ENCODE measurements around the gene SUGP1.
A peak's percentile ranks its signal among the peaks of the same experiment; 100 is the strongest.

SUGP1 gene

DNA sequence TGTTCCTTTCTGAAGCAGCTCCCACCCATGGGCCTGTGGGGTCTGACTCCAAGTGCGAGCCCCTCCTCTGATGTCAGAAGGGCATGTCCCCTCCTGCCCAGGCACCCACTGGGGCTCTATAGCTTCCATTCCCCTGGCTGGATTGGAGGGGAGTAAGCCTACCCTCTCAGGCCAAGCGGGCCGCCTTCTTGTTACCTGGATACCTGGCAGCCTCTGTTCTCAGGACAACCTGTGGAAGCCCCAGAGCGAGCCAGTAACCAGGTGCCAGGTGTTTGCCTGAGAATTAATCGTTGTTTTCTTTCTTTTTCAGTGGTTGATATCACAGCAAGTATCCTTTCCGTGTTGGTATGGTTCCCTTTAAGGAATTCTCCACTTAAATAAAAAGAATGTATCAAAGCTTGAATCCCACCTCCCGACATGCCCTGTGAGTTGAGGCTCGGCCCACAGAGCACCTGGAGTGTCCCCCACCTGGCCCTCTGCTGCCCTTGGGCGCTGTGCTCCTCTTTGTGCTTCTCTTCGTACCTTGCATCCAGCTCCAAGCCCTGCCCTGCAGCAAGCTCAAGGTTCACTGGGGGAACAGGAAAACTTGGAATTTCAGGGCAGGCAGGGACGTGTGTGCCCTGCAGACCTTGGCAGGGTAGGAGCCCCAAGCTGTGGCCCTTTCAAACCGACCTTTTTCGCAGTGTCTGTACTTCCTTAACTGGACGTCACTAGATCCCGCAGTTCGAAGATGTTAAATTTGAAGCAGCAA is 15.3 kb upstream of the SUGP1 start:
- no peak for TF ChIP-seq JUND (IDR thresholded peaks at IDR 0.05; ENCODE audit: low read depth)
- in situ Hi-C loops (cut with HindIII; ENCODE audit: low pct_unique_long_range_greater_than_20kb, low sequenced_read_pairs), result no loop called here
- DNase-seq (ENCODE audit: low read depth in 1 of 2, low spot score in 1 of 2), result no peak

DNA sequence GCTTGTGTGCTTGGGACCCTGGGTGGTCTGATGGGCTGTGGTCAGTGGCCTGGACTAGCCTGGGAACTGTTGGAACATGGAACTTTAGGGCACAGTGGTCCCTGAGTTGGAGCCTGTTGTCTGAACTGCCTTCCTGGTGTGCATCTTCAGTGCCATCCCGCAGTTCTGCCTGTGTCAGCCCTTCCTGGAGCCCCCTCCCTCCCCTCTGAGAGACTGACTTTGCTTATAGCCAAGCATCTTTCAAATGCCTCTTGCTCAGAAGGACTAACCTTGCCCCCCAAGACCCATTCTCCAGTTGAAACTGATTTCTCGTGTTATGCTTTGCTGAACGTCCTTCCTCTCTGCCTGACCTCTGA is 14.7 kb upstream of the SUGP1 start:
- no peak for TF ChIP-seq JUND (IDR thresholded peaks at IDR 0.05; ENCODE audit: low read depth)
- in situ Hi-C loops (cut with HindIII; ENCODE audit: low pct_unique_long_range_greater_than_20kb, low sequenced_read_pairs), result no loop called here
- DNase-seq (ENCODE audit: low read depth in 1 of 2, low spot score in 1 of 2), result no peak

DNA sequence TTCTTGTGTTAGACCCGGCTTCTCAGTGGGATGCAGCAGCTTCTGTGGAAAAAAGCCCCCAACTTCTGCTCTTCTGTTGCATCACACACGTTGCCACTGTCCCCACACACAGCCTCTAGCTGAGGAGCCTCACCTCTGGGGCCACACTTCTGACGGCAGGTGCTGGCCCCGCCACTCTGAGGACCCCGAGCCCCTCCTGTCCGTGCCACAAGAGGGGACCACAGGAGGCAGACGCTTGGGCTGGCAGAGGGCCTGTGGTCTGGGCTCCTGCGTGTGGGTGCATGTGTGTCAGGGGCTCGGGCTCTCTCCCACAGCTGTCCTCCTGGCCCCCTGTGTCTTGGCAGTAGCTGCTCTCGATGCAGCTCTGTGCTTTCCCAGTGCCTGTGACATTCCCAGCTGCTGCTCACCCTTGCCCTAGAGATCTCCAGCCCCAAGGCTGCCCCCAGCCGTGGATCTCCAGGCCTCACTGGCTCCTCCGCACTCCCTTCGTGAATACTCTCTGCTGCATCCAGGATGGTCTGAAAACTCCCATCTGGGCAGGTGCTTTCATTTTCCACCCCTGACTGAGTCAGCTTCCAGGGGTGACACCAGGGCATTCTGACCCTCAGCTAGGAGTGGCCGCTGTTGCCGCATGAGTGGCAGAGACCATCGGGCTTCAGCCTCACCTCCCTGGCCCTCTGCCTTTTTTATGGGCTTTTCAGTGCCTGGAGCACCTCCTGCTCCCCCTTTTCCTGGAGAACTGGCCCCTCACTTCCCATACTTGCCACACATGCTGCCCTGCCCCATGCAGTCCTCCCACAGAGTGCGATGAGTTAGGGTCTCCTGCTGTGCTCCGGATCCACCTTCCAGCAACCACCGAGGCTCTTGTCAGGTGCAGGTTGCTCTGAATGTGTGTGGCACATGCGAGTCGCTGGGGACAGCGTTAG is 14.0 kb upstream of the SUGP1 start:
- DNase-seq (ENCODE audit: low read depth in 1 of 2, low spot score in 1 of 2), result no peak
- TF ChIP-seq JUND (IDR thresholded peaks at IDR 0.05; ENCODE audit: low read depth), result no peak
- in situ Hi-C loops (cut with HindIII; ENCODE audit: low pct_unique_long_range_greater_than_20kb, low sequenced_read_pairs), result no loop called here

DNA sequence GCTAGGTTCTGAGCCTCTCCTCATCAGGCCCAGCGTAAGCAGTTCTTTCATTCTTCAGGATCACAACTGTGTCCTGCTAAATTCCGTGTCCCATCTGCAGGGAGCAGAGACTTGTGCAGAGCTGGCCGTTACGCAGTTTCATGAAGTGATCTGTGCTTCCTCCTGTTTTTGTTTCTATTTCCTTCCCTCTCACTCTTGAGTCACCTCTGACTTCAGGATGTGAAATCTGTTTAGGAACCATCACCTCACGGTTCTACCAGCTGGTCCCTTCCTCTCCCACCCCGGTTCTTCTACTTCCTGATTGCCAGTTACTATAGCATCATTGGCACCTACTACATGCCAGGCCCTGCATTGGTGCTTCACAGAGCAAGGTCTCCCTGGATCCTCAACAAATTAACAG is 8.8 kb upstream of the SUGP1 start:
- TF ChIP-seq JUND (IDR thresholded peaks at IDR 0.05; ENCODE audit: low read depth), result no peak
- in situ Hi-C loops (cut with HindIII; ENCODE audit: low pct_unique_long_range_greater_than_20kb, low sequenced_read_pairs), result no loop called here
- DNase-seq (ENCODE audit: low read depth in 1 of 2, low spot score in 1 of 2), result no peak

DNA sequence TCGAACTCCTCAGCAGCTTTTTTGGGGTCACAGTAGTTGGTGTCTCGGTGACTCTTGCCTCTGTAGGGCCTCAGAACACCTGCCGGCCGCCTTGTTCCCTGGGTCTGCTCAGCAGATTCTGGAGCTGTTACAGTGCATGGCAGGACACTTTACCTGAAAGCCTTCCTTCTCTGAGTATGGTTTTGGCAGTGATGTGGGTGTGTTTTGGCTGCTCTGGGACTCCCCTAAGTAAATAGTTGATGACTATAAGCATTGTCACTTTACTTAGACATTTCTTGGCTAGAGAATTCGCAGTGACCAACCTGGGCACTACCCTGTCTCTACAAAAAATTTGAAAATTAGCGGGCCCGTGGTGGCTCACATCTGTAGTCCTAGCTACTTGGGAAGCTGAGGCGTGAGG is 7.4 kb upstream of the SUGP1 start:
- in situ Hi-C loops (cut with HindIII; ENCODE audit: low pct_unique_long_range_greater_than_20kb, low sequenced_read_pairs), result no loop called here
- TF ChIP-seq JUND (IDR thresholded peaks at IDR 0.05; ENCODE audit: low read depth), result no peak
- DNase-seq (ENCODE audit: low read depth in 1 of 2, low spot score in 1 of 2), result no peak

DNA sequence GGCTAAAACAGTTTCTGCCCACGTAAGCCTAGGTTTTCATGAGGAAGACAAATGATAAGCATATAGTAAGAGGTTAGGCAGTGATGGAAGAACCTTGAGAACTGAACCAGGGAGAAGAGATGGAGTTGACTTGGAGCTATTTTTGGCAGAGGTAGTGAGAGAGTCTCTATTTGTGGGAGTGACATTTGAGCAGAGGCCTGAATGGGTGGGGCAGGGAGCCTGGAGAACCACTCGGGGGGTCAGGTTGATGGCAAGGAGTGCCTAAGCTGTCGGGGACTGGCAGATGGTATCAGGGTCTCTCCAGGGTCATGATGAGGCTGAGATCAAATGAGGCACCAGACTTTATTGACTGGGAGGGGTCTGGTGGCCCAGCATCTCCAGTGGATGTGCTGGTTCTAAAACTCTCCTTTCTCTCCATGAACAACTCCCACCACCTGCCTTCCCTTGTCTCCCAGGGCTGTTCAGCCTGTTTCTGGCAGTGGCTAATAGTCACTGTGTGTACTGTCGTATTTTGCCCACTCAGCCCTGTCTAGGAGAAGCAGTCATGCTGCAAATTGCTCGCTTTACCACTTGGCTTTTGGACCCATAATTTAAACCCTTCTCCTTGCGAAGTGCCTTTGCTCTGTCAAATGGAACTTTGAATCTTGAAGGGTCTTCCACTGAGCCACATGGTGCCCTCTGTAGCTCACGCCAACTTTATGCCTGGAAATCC is 3.9 kb upstream of the SUGP1 start:
- no peak for TF ChIP-seq JUND (IDR thresholded peaks at IDR 0.05; ENCODE audit: low read depth)
- DNase-seq (ENCODE audit: low read depth in 1 of 2, low spot score in 1 of 2), result no peak
- in situ Hi-C loops (cut with HindIII; ENCODE audit: low pct_unique_long_range_greater_than_20kb, low sequenced_read_pairs), result no loop called here

DNA sequence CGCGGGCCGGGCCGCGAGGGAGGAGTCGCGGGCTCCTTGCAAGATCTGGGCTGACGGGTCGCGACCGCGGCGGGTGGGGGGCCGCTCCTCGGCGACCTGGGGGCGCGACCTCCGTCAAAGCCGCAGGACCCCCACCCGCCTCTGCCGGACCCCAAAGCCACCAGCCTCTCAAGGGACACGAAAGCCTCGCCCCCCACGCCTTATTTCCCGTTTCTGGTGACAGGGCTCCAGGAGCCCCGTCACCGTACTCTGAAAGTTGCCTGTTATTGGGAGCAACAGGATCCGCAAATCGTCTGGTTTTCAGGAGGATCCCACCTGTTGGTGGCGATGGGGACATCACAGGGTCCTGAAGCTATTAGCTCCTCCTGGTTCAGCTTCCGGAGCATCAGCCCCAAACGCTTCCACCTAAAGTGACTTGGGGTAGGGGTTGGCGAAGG is 850 bp upstream of the SUGP1 start:
- no peak for TF ChIP-seq JUND (IDR thresholded peaks at IDR 0.05; ENCODE audit: low read depth)
- no peak for DNase-seq (ENCODE audit: low read depth in 1 of 2, low spot score in 1 of 2)
- in situ Hi-C loops (cut with HindIII; ENCODE audit: low pct_unique_long_range_greater_than_20kb, low sequenced_read_pairs), result no loop called here

DNA sequence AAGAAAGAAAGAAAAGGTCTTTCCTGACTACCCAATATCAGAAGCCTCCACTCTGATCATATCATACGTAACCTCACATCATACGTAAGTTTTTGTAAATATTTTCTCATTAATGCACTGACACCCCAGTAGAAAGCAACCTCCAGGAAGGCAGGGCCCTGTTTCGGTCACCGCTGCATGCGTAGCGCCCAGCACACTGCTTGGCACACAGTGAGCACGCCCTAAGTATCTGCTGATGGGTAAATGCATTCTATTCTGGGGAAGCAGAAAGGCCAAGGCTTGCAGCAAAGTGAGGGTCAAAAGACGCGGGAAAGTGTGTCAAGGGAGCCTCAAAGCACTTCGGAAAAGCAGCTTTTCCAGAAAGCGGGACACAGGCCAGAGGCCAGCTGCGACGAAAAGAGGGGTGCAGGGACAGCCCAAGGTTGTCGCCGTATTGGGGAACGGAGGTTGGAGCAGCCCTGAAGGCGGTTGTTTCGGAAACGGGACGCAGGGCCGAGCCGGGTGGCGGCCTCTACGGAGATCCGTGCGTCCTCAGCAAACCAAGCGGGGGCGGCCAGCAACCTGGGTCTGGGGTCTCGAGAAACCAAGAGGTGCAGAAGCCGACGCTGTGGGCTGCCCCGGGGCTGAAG is 463 bp downstream of the SUGP1 start:
- no peak for DNase-seq (ENCODE audit: low read depth in 1 of 2, low spot score in 1 of 2)
- in situ Hi-C loops (cut with HindIII; ENCODE audit: low pct_unique_long_range_greater_than_20kb, low sequenced_read_pairs), result no loop called here
- no peak for TF ChIP-seq JUND (IDR thresholded peaks at IDR 0.05; ENCODE audit: low read depth)

DNA sequence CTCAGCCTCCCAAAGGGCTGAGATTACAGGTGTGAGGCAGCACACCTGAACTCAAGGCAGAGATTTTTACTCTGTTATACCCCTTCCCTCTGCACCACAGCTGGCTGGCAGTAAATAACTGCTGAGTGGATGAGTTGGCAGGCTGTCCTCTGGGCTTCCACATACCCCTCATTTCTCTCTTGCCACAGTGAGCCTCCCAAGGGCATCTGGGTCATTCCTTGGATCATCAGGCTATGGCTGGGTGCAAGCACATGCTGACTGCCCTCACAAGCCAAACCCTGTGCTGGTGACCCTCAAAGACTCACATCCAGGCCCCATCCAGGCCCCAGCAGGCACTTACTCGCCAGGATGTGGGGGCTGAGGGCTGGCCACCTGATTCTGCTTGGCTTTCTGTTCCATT is 4.2 kb downstream of the SUGP1 start:
- no peak for DNase-seq (ENCODE audit: low read depth in 1 of 2, low spot score in 1 of 2)
- in situ Hi-C loops (cut with HindIII; ENCODE audit: low pct_unique_long_range_greater_than_20kb, low sequenced_read_pairs), result no loop called here

DNA sequence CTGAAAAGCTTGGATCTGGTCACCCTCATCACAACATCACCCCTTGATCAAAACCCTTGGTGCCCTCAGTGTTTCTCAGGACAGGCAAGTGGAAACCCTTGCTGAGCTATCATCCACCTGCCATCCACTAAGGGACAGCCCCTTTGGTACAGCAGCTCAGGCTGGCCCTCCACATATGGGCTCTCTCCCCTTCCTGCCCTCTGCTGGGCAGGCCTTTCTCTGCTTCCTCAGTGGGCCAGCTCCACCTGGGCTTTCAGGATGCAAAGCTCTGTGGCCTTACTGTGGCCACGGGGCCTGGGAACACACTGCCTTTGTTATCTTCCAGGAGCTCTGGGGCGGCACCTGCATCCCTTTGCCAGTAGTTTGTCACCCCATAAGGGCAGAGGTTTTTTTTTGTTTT is 4.9 kb downstream of the SUGP1 start:
- in situ Hi-C loops (cut with HindIII; ENCODE audit: low pct_unique_long_range_greater_than_20kb, low sequenced_read_pairs), result no loop called here
- TF ChIP-seq JUND (IDR thresholded peaks at IDR 0.05; ENCODE audit: low read depth), result no peak
- DNase-seq (ENCODE audit: low read depth in 1 of 2, low spot score in 1 of 2), result peak in 1 of 2 experiments; percentile 8

More for the DNA sequence above, 4.2 kb downstream of the SUGP1 start:
- no peak for TF ChIP-seq JUND (IDR thresholded peaks at IDR 0.05; ENCODE audit: low read depth)

DNA sequence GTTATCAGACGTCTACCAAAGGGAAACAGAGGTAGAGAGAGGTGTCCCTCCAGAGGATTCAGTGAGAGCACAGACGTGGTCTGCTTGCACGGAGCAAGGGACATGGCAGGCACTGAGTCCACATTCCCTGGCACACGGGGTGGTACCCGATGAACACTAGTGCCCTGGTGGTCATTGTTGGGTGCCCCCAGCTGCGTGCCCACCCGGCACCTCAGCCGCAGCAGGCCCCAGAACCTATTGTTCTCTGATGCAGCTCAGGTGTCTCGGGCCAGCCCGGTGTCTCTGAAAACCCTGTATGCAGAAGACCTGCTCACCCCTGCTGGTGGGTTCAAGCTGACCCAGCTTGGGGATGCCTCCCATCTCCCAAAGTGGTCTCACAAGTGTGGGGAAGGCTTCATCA is 11.9 kb downstream of the SUGP1 start:
- no peak for TF ChIP-seq JUND (IDR thresholded peaks at IDR 0.05; ENCODE audit: low read depth)
- in situ Hi-C loops (cut with HindIII; ENCODE audit: low pct_unique_long_range_greater_than_20kb, low sequenced_read_pairs), result no loop called here
- no peak for DNase-seq (ENCODE audit: low read depth in 1 of 2, low spot score in 1 of 2)

DNA sequence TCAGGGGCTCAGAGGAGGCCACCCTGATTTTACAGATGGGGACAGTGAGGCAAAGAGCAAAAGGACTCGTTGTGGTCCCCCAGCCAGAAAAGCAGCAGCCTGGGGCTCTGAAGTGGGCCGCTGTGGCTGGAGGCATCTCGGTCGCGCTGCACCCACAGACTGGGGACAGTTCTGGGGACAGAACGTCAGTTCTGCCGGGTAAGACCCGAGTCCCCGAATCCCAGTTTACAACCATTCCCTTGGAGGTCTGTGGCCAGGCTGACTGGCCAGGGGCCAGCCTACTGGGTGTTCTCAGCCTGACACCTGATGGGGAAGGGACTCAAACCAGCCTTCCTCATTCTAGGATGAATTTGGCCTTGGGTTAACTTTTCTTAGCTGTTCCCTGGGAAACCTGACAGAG is 14.1 kb downstream of the SUGP1 start:
- in situ Hi-C loops (cut with HindIII; ENCODE audit: low pct_unique_long_range_greater_than_20kb, low sequenced_read_pairs), result no loop called here
- no peak for TF ChIP-seq JUND (IDR thresholded peaks at IDR 0.05; ENCODE audit: low read depth)
- no peak for DNase-seq (ENCODE audit: low read depth in 1 of 2, low spot score in 1 of 2)

Data from T47D (cell line).